ENCODE measurements around the gene MORN5.

- TF ChIP-seq ZNF24 (tag by site-specific recombination; IDR thresholded peaks at IDR 0.05) = no peak
- no peak for TF ChIP-seq ZBTB8A (tag by site-specific recombination; IDR thresholded peaks at IDR 0.05)
- no peak for TF ChIP-seq PRDM1 (tag by site-specific recombination; IDR thresholded peaks at IDR 0.05)
- TF ChIP-seq ZNF830 (tag by site-specific recombination; IDR thresholded peaks at IDR 0.05; ENCODE audit: low read depth) = no peak
- no peak for TF ChIP-seq KLF16 (tag by site-specific recombination; IDR thresholded peaks at IDR 0.05)
- TF ChIP-seq ZBTB1 (tag by site-specific recombination; IDR thresholded peaks at IDR 0.05) = no peak
Observed at GRCh38 chr9:122130837-122131236, 28.9 kb upstream of the MORN5 start.

All from HEK293 (cell line).